Testis (tissue), 3 donors: Measurements from ENCODE around the gene UBE2D1. TPM values are rescaled to one million over a fixed set of nuclear protein-coding genes. Genes with fewer than 3 reads are reported as not detected.
"Not testable (repeated sequence)": the region's sequence is repeated elsewhere in the genome, so short reads cannot be mapped to it uniquely, and the experiment has no call there.

Experiments used
- DNase-seq: peaks from one replicate; pipeline ENCODE4 v3.0.0-alpha.2; 2019
- H3K27ac ChIP-seq, 2 donors: fragments of 200-600 bp; sonication (generic); one replicate each; pipeline ENCODE4 v1.5.1; 2019
- H3K27me3 ChIP-seq: fragments of 200-600 bp; sonication (generic); one replicate; pipeline ENCODE4 v1.5.1; 2019
- H3K36me3 ChIP-seq: fragments of 200-600 bp; sonication (generic); one replicate; pipeline ENCODE4 v1.5.1; 2017; ENCODE audit warnings: low read depth; ENCODE audit errors: missing control alignments
- H3K4me1 ChIP-seq: fragments of 200-600 bp; sonication (generic); one replicate; pipeline ENCODE4 v1.5.1; 2019
- H3K4me3 ChIP-seq, 2 donors: fragments of 200-600 bp; sonication (generic); one replicate each; pipeline ENCODE4 v1.5.1; 2017 to 2019
- H3K9me3 ChIP-seq: fragments of 200-600 bp; sonication (generic); one replicate; pipeline ENCODE4 v1.5.1; 2017
- POLR2A ChIP-seq: fragments of 450-650 bp; IDR thresholded peaks from one replicate; pipeline ENCODE4 v1.6.1; 2017; ENCODE audit warnings: antibody characterized with exemption, mild to moderate bottlenecking, moderate library complexity
- WGBS, 2 donors: methylation state at CpG; one replicate each; pipeline ENCODE4 v1.1.5; 2018; 5-methylcytosine and 5-hydroxymethylcytosine counted together
- intact Hi-C: fragments of 100-400 bp; cut with DNase I; formaldehyde crosslinking; loops from one replicate; pipeline ENCODE4 v1.15.1; 2023; ENCODE audit warnings: low total_unique reads
- polyA plus RNA-seq: library from polyadenylated mRNA; stranded (reverse); fragments of 350-450 nt; fragmentation: Illumina TruSeq; extraction: RNeasy Lipid Tissue Mini Kit (QIAGEN cat#74804); gene quantifications from one replicate; pipeline ENCODE4 v1.2.3, GENCODE V29; 2014; ENCODE audit warnings: low read depth, low replicate concordance; ENCODE audit not compliant: insufficient read depth
- total RNA-seq, 2 donors: library from RNA; depleted of rRNA; stranded (reverse); fragments of >200 nt; gene quantifications; one replicate each; pipeline ENCODE4 v1.2.3, GENCODE V29; 2016
- TF ChIP-seq, protein P1 (sequence below), 3 experiments: fragments of 450-650 bp in 2 of 3; fragments of 200-600 bp in 1 of 3; sonication (generic) in 1 of 3; IDR thresholded peaks; one replicate each; pipeline ENCODE4 v1.5.1; 2016 to 2019; ENCODE audit warnings: antibody characterized with exemption in 3 of 3, mild to moderate bottlenecking in 2 of 3, moderate library complexity in 1 of 3

UBE2D1 gene
- total and polyA plus RNA-seq, 3 donors from 2014 or later: 8.4 to 13.1 (median 10.0) TPM

DNA sequence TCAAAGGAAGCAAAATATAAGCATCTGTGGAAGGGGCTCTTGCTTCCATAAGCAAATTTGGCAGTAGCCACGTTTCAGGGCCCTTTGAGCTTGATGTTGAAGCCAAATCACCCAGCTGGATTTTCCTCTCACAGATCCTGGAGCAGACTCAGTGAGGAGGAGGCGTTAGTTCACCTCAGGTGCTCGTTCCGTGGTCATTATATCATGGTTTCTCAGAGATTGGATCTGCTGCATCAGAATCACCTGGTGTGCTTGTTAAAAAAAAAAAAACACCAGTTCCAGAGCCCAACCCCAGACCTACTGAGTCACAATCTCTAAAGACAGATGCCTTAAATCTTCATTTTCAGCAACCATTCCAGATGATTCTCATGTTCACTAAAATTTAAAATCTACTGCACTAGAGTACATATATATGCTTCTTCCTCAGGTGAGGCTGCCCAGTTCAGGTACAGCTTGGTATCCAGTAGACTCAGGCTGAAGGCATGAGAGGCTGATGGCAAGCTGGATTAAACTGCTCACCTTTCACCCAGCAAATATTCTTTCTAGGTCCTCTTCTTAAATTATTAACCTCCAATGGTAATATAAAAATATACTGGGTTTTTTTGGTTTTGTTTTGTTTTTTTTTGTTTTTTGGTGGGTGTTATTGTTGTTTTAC, 75.3 kb downstream of the UBE2D1 start:
- no peak for DNase-seq
- no peaks in the 10 kb centered on the region for H3K36me3 ChIP-seq
- intact Hi-C loops: no loop called here
- H3K27me3 ChIP-seq: no peaks in the 10 kb centered on the region
- no peaks in the 10 kb centered on the region for H3K4me1 ChIP-seq
- H3K9me3 ChIP-seq: no peaks in the 10 kb centered on the region
- WGBS, 2 donors: 59 to 71% methylated on average over 4 of the region's 4 CpGs
- TF ChIP-seq, protein P1, sequence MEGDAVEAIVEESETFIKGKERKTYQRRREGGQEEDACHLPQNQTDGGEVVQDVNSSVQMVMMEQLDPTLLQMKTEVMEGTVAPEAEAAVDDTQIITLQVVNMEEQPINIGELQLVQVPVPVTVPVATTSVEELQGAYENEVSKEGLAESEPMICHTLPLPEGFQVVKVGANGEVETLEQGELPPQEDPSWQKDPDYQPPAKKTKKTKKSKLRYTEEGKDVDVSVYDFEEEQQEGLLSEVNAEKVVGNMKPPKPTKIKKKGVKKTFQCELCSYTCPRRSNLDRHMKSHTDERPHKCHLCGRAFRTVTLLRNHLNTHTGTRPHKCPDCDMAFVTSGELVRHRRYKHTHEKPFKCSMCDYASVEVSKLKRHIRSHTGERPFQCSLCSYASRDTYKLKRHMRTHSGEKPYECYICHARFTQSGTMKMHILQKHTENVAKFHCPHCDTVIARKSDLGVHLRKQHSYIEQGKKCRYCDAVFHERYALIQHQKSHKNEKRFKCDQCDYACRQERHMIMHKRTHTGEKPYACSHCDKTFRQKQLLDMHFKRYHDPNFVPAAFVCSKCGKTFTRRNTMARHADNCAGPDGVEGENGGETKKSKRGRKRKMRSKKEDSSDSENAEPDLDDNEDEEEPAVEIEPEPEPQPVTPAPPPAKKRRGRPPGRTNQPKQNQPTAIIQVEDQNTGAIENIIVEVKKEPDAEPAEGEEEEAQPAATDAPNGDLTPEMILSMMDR (IDR thresholded peaks at IDR 0.05): no peak
- TF ChIP-seq POLR2A: no peak
- no peak overlapping the region for H3K4me3 ChIP-seq
- H3K27ac ChIP-seq: no peak overlapping the region

DNA sequence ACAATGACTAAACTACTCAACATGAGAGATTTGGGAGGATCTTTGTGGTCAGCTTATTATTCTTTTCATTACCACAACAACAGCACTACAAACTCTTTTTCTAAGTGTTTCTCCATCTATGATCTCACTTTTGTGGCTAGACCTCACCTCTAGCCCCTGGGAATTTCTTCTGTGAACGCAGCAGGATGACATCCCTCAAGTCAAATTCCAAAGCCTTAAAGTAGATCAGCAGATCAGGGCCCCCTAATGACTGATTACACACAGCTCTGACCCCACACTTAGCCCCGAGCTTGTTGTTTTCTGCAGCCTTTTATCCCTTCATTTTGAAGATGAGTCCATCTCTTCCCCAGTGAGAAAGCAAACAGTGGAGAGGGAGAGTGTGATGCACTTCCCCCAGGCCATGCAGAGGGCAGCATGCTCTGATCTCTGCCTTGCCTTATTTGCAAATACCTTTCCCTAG, 77.7 kb downstream of the UBE2D1 start:
- H3K27ac ChIP-seq: no peak overlapping the region
- no peak overlapping the region for H3K4me3 ChIP-seq
- DNase-seq: no peak
- intact Hi-C loops: no loop called here
- no peak for TF ChIP-seq POLR2A
- no peaks in the 10 kb centered on the region for H3K36me3 ChIP-seq
- H3K27me3 ChIP-seq: no peaks in the 10 kb centered on the region
- no peaks in the 10 kb centered on the region for H3K9me3 ChIP-seq
- WGBS, 2 donors: 67 to 70% methylated on average over 2 of the region's 2 CpGs
- H3K4me1 ChIP-seq: no peaks in the 10 kb centered on the region

DNA sequence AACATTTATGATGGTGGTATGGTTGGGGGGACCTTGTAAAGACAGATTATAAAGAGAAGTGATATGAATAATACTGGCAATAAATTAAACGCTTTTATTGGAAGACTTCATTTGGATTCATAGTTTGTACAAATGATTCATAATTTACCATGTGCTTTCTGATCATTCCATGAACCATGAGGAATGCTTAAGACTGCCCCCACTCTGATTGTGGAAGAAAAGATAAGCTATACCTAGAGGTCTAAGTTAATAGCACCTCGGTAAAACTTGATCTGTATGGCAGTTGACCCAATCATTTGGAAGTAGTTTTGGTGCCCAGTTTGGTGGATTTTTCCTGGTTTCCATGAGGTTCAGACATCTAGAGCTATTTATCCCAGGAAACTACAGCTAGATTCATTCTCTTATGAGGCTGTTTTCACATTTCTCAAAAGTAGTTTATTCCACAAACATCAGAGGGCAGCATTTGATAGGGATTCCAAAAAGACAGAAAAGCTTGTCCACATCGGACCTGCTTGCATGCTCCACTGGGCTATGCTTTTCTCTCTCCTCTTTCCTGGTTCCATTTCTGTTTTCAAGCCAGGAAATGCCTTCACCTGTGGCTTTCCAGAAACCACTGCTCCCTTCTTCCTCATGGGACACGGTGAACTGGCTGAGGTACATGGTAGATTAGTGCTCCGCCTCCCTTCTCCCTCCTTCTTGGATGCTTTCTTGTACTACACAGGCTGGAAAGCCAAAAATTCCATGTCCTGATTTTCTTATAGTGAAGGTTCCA, 79.7 kb downstream of the UBE2D1 start:
- H3K9me3 ChIP-seq: no peaks in the 10 kb centered on the region
- WGBS, 2 donors: 40 to 46% methylated on average over 5 of the region's 5 CpGs
- no peaks in the 10 kb centered on the region for H3K4me1 ChIP-seq
- DNase-seq: no peak
- intact Hi-C loops: no loop called here
- no peak overlapping the region for H3K4me3 ChIP-seq
- no peaks in the 10 kb centered on the region for H3K36me3 ChIP-seq
- TF ChIP-seq, protein P1 (IDR thresholded peaks at IDR 0.05): peak in 2 of 3 experiments; percentile 25 to 39
- no peak for TF ChIP-seq POLR2A
- H3K27ac ChIP-seq: no peak overlapping the region
- no peaks in the 10 kb centered on the region for H3K27me3 ChIP-seq

DNA sequence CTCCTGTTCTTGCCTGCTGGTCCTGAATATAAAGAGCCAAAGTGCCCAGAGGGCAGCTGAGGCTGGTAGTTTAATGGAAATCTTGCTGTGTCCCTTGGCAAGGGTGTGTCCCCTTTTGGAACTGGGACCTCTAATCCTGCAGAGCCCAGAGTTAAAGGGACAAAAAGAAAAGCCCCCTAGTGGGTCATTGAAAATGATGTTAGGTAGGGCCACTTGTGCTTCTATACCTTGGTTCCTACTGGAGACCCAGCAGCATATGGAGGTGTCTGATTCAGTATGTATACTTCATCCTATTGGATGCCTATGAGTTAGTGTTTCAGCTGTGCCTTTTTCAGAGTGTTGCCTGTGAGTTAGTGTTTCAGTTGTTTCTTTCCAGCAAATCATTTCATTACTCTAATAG, 81.0 kb downstream of the UBE2D1 start:
- Histone ChIP-seq H3K27me3 (no peaks in the 10 kb centered on the region), H3K4me1 (no peaks in the 10 kb centered on the region), H3K9me3 (no peaks in the 10 kb centered on the region), H3K27ac (no peak overlapping the region), H3K36me3 (no peaks in the 10 kb centered on the region), H3K4me3 (no peak overlapping the region)
- DNase-seq: no peak
- TF ChIP-seq, protein P1 (IDR thresholded peaks at IDR 0.05): no peak
- TF ChIP-seq POLR2A: no peak
- intact Hi-C loops: no loop called here

DNA sequence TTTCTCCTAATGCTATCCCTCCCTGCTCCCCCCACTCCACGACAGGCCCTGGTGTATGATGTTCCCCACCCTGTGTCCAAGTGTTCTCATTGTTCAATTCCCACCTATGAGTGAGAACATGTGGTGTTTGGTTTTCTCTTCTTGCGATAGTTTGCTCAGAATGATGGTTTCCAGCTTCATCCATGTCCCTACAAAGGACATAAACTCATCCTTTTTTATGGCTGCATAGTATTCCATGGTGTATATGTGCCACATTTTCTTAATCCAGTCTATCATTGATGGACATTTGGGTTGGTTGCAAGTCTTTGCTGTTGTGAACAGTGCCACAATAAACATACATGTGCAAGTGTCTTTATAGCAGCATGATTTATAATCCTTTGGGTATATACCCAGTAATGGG, 83.1 kb downstream of the UBE2D1 start:
- H3K27ac ChIP-seq, intact Hi-C loops, H3K4me3 ChIP-seq, H3K36me3 ChIP-seq, DNase-seq, H3K4me1 ChIP-seq, H3K27me3 ChIP-seq, H3K9me3 ChIP-seq: not testable (repeated sequence)
- WGBS, 2 donors: 94 to 97% methylated on average over 2 of the region's 2 CpGs

Other genes with a start within 250 kb of the UBE2D1 start
- 1 to 10 TPM; 3.3 to 4.3 TPM for gene IPMK, start 67.1 kb upstream of the UBE2D1 start, total RNA-seq
- 3.7 TPM for gene IPMK, start 67.1 kb upstream of the UBE2D1 start, polyA plus RNA-seq
- 10 to 100 TPM; 20.3 to 20.7 TPM for gene CISD1, start 65.8 kb upstream of the UBE2D1 start, total RNA-seq
- 71.2 TPM for gene CISD1, start 65.8 kb upstream of the UBE2D1 start, polyA plus RNA-seq
- 10 to 100 TPM; 36.3 to 57.2 TPM for gene TFAM, start 50.4 kb downstream of the UBE2D1 start, total RNA-seq
- gene TFAM, start 50.4 kb downstream of the UBE2D1 start, polyA plus RNA-seq: 65.7 TPM
- 10 to 100 TPM in 1 of 2 donors, 1 to 10 TPM in 1; 10.0 to 14.1 TPM for gene BICC1, start 177.9 kb downstream of the UBE2D1 start, total RNA-seq
- gene BICC1, start 177.9 kb downstream of the UBE2D1 start, polyA plus RNA-seq: 8.7 TPM